ENCODE data around the gene KLHL9.

Gene KLHL9

DNA sequence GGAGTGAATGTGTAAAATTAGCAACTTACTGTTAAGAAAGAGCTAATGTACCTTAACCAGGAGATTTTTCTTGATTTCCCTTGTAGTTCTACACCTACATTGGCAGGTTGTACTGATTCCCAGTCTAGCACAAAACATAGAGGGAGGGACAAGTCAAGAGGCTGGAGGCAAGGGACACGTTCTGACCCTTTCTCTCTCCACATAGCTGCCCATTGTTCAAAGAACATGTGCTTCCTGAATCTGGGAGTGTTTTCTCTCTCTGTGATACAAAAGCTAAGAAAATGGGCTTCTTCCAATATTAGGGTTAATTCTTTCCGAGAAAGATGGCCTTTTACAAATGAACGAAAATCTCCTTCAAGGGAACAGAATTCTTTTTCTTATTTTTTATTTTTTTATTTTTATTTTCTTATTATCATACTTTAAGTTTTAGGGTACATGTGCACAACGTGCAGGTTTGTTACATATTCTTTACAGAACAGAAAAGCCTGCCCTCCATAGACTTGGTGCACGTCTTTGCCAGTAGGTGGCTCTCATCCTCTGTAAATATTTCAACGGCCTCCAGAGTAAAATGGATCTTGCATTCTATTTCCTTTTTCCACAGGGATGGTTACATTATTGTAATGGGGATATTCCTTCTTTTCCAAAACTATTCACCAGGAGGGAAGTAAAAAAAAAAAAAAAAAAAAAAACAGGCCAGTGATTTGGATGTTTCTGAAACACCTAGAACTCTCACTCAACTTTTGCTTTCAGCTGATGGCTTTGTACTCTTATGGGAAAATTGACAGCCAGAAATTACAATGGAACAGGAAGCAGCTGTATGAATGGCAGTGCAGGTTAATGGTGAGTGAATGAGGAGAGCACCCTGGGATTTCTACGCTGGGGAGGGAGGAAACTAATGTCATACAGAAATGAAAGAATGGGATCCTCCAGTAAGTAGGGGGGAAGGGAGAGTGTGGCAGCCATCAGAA is 17.0 kb downstream of the KLHL9 start:
- no peak for DNase-seq (ENCODE audit: low read depth in 2 of 2)

DNA sequence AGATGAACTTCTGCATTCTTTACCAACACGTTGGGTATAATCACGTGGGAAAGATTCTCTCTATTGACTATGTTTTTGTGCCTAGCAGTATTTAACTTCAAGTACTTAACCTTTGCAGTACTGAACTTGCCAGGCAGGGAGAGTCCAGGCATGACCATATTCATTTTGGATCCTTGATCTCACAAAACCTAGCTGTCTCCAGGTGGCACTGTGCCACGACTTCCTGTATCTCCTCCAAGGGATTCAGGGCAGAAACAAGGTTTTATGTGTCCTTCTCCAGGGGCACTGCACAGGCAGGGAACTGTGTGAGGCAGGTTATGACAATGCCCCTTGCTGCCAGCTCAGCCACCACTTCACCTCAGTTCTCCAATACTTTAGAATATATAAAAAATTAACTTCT is 18.3 kb downstream of the KLHL9 start:
- no peak for DNase-seq (ENCODE audit: low read depth in 2 of 2)

GRCh38 chr9:21316032-21316842 is 19.0 kb downstream of the KLHL9 start:
- DNase-seq (ENCODE audit: low read depth in 2 of 2), result no peak

- DNase-seq (ENCODE audit: low read depth in 2 of 2), result no peak
Observed at GRCh38 chr9:21314152-21314551, 21.1 kb downstream of the KLHL9 start.

DNA sequence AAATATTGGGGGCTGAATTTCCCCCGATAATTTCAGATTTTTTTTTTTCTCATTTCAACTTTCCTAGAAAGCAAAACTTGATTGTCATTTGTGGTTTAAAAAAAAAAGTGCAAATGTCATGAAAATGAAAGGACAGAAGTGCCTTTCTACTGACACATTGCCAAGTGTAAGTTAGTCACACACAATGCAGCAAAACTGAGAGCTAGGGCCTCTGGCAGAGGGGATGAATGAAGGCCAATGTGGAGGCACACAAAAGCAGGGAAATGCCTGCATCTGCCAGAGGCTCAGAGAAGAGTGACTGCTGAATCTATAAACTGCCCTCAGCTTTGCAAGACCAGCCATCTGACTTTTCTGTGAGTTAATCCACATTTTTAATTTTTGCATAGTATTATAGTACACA is 23.3 kb downstream of the KLHL9 start:
- DNase-seq (ENCODE audit: low read depth in 2 of 2), result no peak

GRCh38 chr9:21305213-21305612 is 30.0 kb downstream of the KLHL9 start, which contains the start of gene IFNA5:
TSS of gene IFNA5 (minus strand) at chr9:21305313. CDS start at chr9:21305256, 57 bp downstream.
- no peak for DNase-seq (ENCODE audit: low read depth in 2 of 2)

GRCh38 chr9:21295992-21296391 is 39.2 kb downstream of the KLHL9 start:
- DNase-seq (ENCODE audit: low read depth in 2 of 2), result no peak

DNA sequence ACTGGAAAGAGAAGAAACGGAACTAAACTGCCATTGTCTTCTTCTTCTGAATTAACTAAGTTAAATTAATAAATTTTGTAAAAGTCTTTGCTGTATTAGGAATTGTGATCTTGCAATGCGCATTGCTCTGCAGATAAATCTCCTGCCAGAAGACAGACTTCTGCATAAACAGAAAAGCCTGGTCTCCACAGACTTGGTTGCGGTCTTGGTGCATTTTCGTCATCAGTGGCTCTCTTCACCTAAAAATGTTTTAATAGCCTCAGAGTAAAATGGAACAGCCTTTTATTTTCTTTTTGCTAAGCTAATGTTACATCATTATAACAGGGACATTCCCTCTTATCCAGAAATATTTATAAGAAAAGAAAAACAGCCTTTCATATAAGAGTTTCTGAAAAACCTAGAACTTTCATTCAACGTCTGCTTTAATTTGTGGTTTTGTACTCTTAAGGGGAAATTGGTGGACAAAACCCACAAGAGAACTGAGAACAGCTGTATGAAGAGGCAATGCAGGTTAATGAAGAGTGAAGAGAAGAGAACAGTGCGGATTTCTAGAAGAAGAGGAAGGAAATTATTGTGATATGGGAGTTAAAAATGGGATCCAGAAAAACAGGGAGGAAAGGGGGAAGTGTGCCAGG is 40.2 kb downstream of the KLHL9 start:
- no peak for DNase-seq (ENCODE audit: low read depth in 2 of 2)

DNA sequence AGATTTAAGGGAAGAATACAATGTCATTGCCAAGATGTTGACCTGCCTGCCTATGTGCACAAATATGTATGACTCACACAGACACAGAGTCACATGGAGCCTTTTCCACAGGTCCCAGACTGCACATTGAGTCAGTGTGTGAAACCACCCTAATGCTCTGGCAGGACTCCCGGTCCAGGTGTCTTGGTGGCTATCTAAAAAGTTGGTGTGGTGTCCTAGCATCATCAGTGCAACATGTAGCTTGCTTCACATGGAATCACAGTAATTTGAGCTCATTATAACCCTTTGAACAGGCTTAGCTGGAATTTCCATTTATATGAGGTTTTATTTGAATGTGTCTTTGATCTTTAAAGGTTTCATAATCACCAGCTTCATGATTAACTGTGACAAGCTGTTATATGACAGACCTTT is 40.8 kb downstream of the KLHL9 start:
- no peak for DNase-seq (ENCODE audit: low read depth in 2 of 2)

DNA sequence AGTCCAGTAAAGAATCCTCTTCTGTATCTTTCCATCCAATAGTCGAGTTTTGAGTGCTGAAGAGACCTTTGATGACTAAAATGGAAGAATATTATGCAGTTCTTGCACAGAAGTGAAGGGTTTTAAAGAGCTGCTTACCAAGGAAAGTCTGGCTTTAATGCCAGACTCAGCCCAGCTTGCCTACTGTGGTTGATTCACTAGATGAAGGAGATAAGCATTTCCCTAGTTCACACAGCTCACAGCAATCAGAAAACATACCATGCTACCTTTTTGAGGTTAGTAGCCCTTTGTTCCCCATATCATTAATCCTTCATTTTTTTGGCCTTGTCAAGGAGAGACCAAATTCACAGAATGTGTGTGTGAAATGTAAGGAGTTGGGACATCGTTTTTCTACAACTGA is 45.4 kb downstream of the KLHL9 start:
- no peak for DNase-seq (ENCODE audit: low read depth in 2 of 2)

GRCh38 chr9:21287280-21287679 is 47.9 kb downstream of the KLHL9 start:
- DNase-seq (ENCODE audit: low read depth in 2 of 2), result no peak

GRCh38 chr9:21286659-21287058 is 48.5 kb downstream of the KLHL9 start:
- DNase-seq (ENCODE audit: low read depth in 2 of 2), result no peak

GRCh38 chr9:21286099-21286498 is 49.1 kb downstream of the KLHL9 start:
- DNase-seq (ENCODE audit: low read depth in 2 of 2), result no peak

DNA sequence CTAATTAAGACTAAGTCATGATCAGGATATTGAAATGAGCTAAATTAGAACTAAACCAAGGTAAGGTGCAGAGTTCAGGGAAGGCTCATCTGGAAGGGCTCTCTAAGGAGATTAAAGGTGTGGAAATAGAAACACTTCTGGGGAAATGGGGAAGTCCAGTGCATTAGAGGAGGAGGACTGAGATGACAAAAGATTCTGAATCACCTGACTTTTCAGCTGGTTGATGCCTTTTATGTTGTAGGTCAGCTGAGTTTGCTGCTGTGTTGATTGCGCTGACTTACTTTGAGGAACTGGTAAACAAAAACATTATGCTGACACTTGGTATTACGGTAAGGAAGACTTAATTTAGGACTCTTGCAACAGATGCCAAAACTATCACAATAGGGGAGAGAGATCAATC is 53.9 kb downstream of the KLHL9 start:
- no peak for DNase-seq (ENCODE audit: low read depth in 2 of 2)
